ENCODE data around the gene IDH2. TPM values are rescaled to one million over a fixed set of nuclear protein-coding genes. Genes with fewer than 3 reads are reported as not detected.
A peak's percentile ranks its signal among the peaks of the same experiment; 100 is the strongest.

IDH2 gene
- total and polyA plus RNA-seq, 2 of the 13 experiments (the other 11 are each of a cell fraction or from before 2014, with no cell fraction given) = 121 to 145 TPM

GRCh38 chr15:90101969-90102890, at the start of gene IDH2 (continued):
- TF ChIP-seq ZNF234 (CRISPR knock-in tag; conservative IDR thresholded peaks at IDR 0.05) (no peak), ZNF841 (CRISPR knock-in tag; IDR thresholded peaks at IDR 0.05; ENCODE audit: borderline replicate concordance) (no peak), ARHGAP35 (CRISPR knock-in tag; IDR thresholded peaks at IDR 0.05; ENCODE audit: borderline replicate concordance) (no peak), MLXIP (CRISPR knock-in tag; IDR thresholded peaks at IDR 0.05; ENCODE audit: borderline replicate concordance) (no peak), ZNF264 (CRISPR knock-in tag; IDR thresholded peaks at IDR 0.05) (no peak), MAF1 (CRISPR knock-in tag; IDR thresholded peaks at IDR 0.05; ENCODE audit: borderline replicate concordance) (no peak), ZNF660 (CRISPR knock-in tag; IDR thresholded peaks at IDR 0.05; ENCODE audit: borderline replicate concordance, low read depth) (no peak), ZFP91 (CRISPR knock-in tag; IDR thresholded peaks at IDR 0.05; ENCODE audit: borderline replicate concordance) (peak; percentile 45; the same call in 1 of the 2 replicates), ZSCAN30 (CRISPR knock-in tag; IDR thresholded peaks at IDR 0.05) (no peak), ZNF143 (CRISPR knock-in tag; IDR thresholded peaks at IDR 0.05) (no peak), ZNF577 (CRISPR knock-in tag; IDR thresholded peaks at IDR 0.05; ENCODE audit: borderline replicate concordance, low read depth) (no peak), KDM1A (CRISPR knock-in tag; IDR thresholded peaks at IDR 0.05) (no peak), GFI1 (CRISPR knock-in tag; IDR thresholded peaks at IDR 0.05; ENCODE audit: borderline replicate concordance) (peak; percentile 62; the same call in 1 of the 2 replicates), ZNF766 (CRISPR knock-in tag; IDR thresholded peaks at IDR 0.05; ENCODE audit: borderline replicate concordance) (peak; percentile 88; the same call in 1 of the 2 replicates), MLLT10 (CRISPR knock-in tag; IDR thresholded peaks at IDR 0.05) (no peak), EP300 (IDR thresholded peaks at IDR 0.05; ENCODE audit: low read depth in 2 of 2, low read length in 2 of 2) (no peak), EP300 (CRISPR knock-in tag; IDR thresholded peaks at IDR 0.05; ENCODE audit: borderline replicate concordance) (no peak), IKZF1 (IDR thresholded peaks at IDR 0.05) (no peak), STAT5B (CRISPR knock-in tag; IDR thresholded peaks at IDR 0.05) (no peak), LBX2 (CRISPR knock-in tag; IDR thresholded peaks at IDR 0.05; ENCODE audit: borderline replicate concordance) (no peak), ZNF749 (CRISPR knock-in tag; IDR thresholded peaks at IDR 0.05; ENCODE audit: borderline replicate concordance) (no peak)
